Activated T-cell treated with anti-CD3 and anti-CD28 coated beads, Interleukin-2, amount 50 U/mL, for 48 hours (primary cell): ENCODE results near the gene CCDC32.
"Not testable (repeated sequence)": the region's sequence is repeated elsewhere in the genome, so short reads cannot be mapped to it uniquely, and the experiment has no call there.

ENCODE experiments used
- DNase-seq, 2 experiments: peaks; one replicate each; pipeline ENCODE4 v3.0.0-alpha.2; 2020

The CCDC32 gene, protein sequence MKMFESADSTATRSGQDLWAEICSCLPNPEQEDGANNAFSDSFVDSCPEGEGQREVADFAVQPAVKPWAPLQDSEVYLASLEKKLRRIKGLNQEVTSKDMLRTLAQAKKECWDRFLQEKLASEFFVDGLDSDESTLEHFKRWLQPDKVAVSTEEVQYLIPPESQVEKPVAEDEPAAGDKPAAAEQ

DNA sequence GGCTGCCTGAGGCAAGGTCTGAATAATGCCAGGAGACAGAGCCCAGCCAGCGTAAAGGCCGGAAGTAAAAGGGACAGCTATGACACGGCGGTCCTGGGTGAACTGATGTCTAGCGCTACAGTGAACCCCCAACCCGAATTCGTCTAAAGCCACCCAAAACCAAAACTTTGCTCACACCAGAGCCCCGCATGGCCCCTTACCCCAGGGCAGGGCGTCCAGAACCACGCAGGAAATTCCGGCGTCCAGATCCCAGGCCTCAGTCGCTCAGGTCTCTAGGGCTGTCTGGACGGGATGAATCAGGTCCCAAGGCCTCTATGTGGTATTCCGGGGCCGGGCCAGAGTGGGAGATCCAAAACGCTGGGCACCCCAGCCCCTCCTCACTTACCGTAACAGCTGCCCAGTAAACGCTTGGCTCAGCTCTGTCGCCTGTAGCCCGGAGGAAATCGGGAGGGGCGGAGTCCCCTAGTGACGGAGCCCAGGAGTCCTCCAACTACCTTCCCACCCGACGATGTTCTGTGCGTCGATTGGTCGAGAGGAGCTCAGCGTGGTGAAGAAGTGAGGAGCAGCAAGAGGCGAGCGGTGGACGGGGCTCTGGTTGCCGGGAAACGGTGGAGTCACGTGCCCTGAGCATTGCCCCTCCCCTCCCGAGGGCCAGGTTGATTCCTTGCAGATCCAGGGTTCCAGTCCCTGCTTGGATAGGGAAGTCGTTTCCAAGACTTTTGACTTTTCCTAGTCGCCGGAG, at the start of gene CCDC32:
Gene CCDC32, minus strand, starts transcription at position 452 of the 742 bp plus-strand sequence. CDS start 2,027 bp downstream, outside the sequence.
- DNase-seq, result peak; percentile 94 to 95

DNA sequence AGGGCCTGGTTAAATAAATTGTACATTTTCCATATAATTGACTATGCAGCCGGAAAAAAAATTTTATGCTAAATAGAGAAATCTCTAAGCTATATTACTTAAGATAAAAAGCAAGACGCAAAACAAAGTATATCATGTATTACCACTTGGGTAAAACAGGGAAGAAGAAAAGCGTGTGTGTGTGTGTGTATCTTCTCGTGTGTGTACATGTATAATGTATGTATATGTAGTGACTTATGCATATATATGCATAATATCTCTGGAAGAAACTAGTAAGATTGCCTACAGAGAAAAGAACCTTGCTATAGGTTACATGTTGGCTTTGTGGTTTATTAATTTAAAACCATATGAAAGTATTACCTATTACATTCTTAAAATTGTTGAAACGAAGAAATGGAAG, 48.2 kb upstream of the CCDC32 start:
- DNase-seq, result no peak

DNA sequence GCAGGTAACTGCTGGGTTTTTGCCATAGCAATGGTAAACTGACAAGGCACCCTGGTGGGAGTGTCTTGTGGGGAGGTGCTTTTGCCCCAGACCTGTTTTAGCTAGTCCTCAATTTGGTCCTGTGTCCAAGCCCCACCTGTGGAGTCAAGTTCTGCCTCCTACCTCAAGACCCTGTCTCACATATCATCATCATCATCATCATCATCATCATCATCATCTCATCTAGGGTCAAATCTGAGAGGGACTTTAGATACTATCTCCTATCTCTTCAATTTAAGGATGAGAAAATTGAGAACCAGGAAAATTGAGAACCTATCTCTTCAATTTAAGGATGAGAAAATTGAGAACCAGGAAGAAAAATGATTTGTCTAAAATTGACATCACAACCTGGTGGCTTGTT, 39.1 kb upstream of the CCDC32 start:
- no peak for DNase-seq

DNA sequence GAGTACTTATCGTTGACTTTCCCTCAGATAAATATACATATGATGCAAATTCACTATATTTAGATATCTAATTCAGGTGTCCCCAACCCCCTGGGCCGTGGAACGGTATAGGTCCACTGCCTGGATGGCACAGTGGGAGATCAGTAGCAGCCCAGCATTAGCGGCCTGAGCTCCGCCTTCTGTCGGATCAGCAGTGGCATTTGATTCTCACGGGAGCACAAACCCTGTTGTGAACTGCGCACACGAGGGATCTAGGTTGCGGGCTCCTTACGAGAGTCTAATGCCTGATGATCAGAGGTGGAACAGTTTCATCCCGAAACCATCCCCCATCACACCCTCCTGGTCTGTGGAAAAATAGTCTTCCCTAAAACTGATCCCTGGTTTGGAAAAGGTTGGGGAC, 36.1 kb upstream of the CCDC32 start:
- DNase-seq, result no peak

DNA sequence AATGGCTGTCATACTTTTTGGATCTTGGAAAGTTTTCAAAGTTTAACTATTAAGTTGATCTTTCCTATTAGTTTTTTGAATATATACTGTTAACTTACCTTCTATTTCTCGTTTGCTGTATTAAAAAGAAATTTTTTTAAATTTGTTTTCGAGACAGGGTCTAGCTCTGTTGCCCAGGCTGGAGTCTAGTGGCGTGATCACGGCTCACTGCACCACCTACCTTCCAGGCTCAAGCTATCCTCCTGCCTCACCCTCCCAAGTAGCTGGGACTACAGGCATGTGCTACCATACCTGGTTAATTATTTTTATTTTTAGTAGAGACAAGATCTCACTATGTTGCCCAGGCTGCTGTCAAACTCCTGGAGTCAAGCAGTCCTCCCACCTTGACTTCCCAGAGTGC, 33.8 kb upstream of the CCDC32 start:
- DNase-seq, result no peak

DNA sequence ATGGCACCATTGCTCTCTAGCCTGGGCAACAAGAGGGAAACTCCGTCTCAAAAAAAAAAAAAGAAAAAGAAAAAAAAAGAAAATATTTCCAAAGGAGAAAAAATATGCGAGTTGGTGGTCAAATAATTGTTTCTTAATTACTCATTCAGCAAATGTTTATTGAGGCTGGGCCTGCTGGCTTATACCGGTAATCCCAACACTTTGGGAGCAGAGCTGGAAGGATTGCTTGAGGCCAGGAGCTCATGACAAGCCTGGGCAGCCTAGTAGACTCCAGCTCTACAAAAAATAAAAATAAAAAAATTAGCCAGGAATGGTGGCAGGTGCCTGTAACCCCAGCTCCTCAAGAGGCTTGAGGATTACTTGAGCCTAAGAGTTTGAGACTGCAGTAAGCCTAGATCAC, 33.3 kb upstream of the CCDC32 start:
- no peak for DNase-seq

DNA sequence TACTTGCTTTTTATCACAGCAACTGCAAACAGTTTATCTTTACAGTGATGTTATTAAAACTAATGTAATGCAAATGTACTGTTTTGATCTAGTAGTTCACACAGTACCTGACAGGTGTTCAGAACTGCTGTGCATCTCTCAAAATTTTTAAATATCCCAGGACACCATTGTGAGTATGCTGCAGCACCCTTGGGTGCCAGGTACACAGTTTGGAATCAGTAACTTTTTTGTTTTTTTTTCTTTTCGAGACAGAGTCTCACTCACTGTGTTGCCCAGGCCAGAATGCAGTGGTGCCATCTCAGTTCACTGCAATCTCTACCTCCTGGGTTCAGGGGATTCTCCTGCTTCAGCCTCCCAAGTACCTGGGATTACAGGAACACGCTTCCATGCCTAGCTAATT, 32.2 kb upstream of the CCDC32 start:
- DNase-seq, result no peak

DNA sequence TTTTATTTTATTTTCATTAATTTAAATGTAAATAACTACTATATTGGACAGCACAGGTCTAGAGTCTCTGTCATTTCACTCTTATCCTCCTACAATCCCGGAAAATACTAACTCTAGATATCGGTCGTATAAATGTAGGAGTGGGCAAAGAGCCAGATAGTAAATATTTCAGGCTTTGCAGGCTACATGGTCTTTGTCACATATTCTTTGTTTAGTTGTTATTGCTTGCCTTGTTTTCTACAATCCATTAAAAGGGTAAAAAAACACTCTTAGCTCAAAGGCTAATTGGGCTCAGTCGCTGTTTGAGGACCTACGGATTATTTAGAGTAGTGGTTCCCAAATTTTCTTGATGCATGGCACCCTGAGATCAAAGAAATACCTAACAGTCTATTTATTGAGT, 30.9 kb upstream of the CCDC32 start:
- no peak for DNase-seq

DNA sequence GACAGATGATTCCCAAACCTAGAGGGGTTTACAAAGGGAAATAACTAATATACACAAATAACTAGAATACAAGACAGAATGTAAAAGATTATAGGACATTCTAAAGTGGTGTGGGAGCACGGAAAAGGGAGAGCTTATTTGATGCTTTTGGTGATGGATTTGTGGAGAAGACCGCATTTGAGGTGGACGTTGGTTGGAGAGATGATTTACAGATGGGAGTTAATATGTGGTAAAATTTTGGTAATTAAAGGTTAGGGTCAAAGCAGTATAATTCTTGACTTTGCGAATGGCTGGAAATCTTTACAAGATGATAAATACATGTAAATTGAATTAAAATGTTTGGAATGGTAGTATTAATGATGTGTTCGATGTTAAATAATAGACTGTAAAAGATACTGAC, 30.4 kb upstream of the CCDC32 start:
- no peak for DNase-seq

DNA sequence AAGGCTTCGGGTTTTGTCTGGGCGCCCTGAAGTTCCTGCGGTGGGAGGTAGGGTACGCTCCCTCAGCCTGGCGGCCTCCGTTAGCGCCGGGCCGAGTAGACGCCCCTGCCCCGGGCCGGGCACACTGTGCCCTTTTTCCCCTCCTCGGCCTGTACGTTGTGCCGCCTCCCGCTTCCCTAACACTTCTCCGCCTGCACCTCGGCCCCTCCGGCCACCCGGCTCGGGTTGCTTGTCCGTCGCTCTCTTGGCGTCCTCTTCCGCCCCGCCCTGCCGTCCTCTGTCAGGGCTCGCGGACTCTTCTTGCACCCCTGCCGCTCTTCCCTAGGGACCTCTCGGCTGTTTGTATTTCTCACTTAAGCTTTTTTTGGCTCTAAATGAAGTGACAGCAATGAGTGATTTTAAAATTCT, 29.6 kb upstream of the CCDC32 start:
- DNase-seq, result no peak

DNA sequence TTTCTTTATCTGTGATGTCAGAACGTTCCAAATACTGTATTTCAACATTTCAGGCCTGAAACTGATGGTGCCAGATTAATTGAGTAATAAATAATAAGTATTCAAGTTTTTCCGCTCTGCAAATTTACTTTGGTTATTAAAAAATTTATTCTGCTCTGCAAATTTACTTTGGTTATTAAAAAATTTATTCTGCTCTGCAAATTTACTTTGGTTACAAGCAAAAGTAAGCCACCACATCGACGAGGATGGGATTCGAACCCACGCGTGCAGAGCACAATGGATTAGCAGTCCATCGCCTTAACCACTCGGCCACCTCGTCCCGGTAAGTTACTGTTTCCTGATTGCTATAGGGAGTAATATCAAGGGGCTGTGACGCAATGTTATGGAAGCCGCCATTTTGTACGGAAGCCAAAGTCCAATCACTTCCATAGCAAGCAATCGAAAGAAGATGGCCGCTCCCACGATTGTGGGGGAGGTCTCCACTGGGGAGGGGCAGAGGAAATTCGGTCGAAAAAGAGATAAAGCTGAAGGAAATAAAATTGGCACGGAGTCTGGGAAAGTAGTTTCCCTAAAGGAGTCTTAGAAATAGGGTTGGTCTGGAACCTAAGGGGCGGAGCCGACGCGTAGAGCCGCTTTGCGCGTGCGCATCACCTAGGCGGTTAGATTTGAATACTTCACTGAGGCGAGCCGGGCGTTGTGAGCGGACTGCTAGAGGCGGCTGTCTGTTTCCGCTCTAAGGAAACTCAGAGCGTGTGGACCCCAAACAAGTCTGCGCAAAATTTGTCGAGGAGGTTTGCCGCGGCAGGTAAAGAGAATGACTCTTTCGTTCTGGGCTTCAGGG, 29.0 kb upstream of the CCDC32 start, which contains the start of gene KNL1:
Gene KNL1, plus strand, starts transcription at position 662 of the 841 bp plus-strand sequence. CDS start 8,683 bp downstream, outside the sequence.
- DNase-seq, result peak; percentile 96 to 97

DNA sequence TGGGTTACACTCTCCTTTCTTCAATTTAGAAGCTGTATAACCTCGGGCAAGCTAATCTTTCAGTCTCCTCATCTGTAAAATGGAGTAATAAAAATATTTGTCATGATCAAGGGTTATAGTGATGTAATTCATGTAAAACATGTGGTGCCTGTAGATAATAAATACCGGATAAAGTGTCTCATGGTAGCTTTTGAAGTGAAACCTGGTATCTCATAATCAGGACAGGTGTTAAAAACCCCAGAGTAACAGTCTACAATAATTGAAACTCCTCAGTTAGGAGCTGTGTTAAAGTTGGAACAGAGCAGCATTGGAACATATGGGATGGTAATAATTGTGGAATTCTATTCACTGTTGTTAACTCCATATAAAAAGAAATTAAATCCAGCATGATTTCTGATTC, 28.3 kb upstream of the CCDC32 start:
- DNase-seq, result no peak

DNA sequence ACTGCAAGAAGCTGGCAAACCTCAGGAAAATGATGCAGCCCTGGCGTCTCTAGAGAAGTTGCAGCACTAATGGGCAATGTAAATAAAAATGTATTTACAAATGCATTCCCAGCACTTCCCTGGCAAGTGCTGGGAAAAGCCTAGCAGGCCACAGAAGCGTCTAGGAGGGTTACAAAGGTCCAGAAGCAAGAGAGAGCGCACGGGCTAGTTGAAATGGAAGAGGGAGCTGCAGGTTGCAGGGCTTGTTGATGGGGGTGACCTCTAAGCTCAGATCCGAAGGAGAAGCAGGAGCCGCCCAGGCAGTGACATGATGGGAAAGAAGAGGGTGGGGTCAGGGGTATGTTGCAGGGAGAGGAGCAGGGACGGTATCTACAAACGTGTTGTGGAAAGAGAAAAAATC, 26.5 kb upstream of the CCDC32 start:
- no peak for DNase-seq

DNA sequence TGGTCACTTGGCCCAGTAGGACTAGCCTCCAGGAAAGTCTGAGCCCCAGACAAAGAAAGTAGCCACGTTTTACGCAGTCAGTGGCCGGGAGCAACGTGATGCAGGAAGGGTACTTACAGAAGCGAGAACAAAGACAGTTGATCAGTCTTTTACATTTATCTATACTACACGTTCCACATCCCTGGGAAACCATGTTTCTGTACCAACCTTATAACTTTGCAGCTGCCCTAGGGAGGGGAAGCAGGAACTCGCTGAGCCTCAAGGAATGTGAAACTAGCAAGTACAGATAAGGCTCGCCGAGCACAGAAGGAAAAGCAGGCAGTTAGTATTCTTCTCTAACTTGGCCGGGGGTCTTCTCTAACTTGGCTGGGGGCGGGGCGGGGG, 25.8 kb upstream of the CCDC32 start:
- DNase-seq, result no peak

DNA sequence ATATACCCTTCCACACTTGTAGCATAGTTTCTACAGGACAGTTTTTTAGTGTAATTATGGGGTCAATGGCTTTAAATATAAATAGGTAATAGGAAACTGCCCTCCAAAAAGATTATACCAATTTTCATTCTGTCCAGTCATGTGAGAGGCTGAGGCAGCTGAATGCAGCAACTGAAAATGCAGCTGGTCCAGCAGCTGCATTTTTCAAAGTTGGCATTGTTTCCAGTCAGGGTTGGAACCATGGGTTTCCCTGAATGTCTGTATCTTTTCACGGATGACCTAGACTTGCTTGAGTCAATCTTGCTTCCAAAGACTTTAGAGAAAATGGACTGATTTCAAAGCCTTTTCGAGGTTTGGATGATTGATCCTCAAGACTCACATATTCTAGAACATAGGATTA, 19.3 kb upstream of the CCDC32 start:
- no peak for DNase-seq

DNA sequence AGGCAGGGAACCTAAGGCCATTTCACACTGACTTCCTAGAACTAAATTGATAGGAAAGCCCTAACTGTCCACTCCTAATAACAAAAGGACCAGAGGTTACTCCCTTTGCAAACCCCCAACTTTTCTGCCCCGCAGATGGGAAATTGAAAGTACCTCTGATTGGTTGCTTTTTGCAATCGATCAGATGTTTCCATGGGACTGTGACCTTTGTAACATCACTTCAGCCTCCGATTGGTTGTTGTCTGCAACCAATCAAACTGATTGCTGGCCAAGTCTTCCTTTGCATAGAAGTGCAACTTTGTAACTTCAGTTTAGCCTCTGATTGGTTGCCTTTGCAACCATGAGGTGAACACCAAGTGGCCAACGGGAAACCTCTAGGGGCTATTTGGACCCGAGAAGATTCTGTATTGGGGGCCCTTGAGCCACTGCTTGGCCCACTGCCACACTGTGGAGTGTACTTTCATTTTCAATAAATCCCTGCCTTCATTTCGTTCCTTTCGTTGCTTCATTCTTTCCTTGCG, 17.9 kb upstream of the CCDC32 start:
- DNase-seq, result no peak

DNA sequence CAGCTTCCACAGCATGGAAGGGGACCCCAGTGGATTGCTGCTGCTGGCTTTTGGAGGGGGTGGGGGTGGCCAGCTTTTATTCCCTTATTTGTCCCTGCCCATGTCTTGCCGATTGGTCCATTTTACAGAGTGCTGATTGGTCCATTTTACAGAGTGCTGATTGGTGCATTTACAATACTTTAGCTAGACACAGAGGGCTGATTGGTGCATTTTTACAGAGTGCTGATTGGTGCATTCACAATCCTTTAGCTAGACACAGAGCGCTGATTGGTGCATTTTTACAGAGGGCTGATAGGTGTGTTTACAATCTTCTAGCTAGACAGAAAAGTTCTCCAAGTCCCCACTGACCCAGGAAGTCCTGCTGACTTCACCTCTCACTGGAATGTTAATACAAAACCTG, 17.0 kb upstream of the CCDC32 start:
- DNase-seq, result not testable (repeated sequence)

DNA sequence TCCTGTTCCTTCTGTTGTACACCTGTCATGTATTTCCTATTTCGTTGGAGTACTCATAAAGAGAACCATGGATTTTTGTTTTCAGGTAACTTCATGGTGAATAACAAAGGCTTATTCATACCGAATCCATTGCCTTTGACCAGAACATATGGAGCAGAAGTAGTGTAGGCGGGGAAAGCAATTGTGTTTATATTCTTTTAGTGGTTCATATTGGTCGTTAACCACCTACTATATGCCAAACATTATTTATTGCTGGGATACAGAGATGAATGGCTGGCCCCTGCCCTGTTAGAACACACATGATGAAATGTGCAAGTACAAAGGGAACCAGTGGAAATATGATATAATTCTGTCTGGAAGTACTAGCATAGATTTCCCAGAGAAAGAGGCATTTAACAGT, 14.1 kb upstream of the CCDC32 start:
- no peak for DNase-seq

DNA sequence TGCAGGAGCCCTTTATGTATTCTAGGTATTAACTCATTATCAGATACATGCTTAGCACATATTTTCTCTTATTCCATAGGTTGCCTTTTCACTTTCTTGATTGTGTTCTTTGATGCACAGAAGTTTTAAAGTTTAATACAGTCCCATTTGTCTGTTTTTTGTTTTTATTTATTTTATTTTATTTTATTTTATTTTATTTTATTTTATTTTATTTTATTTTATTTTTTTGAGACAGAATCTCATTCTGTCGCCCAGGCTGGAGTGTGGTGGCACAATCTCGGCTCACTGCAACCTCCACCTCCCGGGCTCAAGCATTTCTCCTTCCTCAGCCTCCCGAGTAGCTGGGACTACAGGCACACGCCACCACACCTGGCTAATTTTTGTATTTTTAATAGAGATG, 12.1 kb upstream of the CCDC32 start:
- DNase-seq, result not testable (repeated sequence)

DNA sequence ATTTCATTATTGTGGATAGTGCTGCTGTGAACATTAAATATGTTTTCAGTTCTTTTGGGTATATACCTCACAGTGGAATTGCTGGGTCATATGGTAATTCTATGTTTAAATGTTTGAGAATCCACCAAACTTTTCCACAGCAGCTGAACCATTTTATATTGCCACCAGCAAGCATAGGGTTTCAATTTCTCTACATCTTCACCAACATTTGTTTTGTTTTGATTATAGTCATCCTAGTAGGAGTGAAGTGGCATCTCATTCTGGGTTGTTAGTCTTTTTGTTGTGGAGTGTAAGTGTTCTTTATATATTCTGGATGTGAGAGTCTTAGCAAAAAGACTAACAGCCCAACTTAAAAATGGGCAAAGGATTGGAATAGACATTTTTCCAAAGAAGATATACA, 10.3 kb upstream of the CCDC32 start:
- DNase-seq, result no peak

DNA sequence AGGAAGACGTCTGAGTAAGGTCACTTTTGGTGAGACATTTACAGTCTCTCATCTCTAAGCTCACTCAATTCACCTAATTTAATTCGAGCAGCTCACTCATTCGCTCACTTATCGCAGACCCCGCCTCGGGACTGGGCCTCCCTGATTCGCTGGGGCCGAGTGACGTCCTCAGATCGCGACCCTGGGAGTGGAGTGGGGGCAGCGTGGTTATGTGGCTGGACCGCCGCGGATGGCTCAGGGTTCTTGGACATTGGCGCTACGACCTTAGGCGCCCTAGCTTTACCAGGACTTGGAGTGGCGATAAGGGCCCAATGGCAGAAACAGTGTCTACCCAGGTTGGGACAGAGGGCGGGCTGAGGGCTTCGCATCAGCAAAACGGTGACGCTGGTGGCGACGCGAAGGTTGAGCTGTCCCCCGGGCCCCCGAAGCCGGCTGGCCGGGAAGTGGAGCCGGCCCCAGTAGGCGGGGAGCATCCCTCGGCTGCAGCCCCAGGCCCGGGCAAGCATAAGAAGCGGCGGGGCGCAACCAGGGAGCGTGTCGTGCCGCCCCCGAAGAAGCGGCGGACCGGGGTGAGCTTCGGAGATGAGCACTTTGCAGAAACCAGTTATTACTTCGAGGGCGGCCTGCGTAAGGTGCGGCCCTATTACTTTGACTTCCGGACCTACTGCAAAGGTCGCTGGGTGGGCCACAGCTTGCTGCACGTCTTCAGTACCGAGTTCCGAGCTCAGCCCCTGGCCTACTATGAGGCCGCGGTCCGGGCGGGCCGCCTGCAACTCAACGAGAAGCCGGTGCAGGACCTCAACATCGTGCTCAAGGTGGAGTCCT, 4.5 kb upstream of the CCDC32 start, which contains the start of gene RPUSD2:
Gene RPUSD2, plus strand, starts transcription at position 171 of the 825 bp plus-strand sequence. Its CDS starts 39 bp downstream, at position 210.
- DNase-seq, result peak; percentile 94 to 96

DNA sequence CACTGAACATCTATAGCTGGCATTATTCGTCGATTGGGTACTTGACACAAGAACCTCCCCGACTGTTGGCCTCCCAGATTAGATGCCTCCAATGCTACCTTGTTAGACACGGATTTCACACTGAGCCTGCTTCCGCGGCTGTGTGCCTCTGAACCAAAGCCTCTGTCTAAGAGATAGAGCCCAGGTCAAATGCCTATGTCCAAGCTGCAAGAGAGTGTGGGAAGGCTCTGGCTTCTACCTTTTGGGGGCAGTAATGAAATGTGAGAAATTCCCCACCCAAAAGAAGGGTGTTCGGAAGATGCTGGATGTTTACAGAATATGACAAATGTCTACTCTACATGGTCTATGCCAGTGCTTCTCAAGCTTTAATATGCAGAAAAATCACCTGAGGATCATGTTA, 2.3 kb upstream of the CCDC32 start:
- DNase-seq, result no peak
